LNCaP clone FGC (cell line): Measurements from ENCODE around the gene FGFR1OP2.

Experiments used
- DNase-seq: peaks from one replicate; pipeline ENCODE4 v3.0.0-alpha.2; 2011; ENCODE audit warnings: low read depth
- H3K4me3 ChIP-seq: 2 replicates; pipeline ENCODE4 v1.5.1; 2011; ENCODE audit warnings: mild to moderate bottlenecking, low read depth, low read length, control low read depth
- CTCF ChIP-seq: IDR thresholded peaks from 2 replicates; pipeline ENCODE4 v1.5.1; 2012; ENCODE audit warnings: mild to moderate bottlenecking; ENCODE audit not compliant: control insufficient read depth, insufficient read depth; ENCODE audit errors: extremely low read depth

FGFR1OP2 gene

GRCh38 chr12:26966842-26967241 lies 28.6 kb downstream of the FGFR1OP2 start:
- no peak for TF ChIP-seq CTCF
- DNase-seq = no peak
- H3K4me3 ChIP-seq = no peak overlapping the region

- no peak for DNase-seq
- H3K4me3 ChIP-seq = no peak overlapping the region
- no peak for TF ChIP-seq CTCF
These were observed 31.9 kb downstream of the FGFR1OP2 start for GRCh38 chr12:26970136-26970535.

GRCh38 chr12:26971963-26972362 lies 33.7 kb downstream of the FGFR1OP2 start:
- no peak overlapping the region for H3K4me3 ChIP-seq
- no peak for DNase-seq
- TF ChIP-seq CTCF = no peak

GRCh38 chr12:26976687-26977086 lies 38.4 kb downstream of the FGFR1OP2 start:
- no peak for DNase-seq
- no peak for TF ChIP-seq CTCF
- no peak overlapping the region for H3K4me3 ChIP-seq

- DNase-seq = no peak
- H3K4me3 ChIP-seq = no peak overlapping the region
- no peak for TF ChIP-seq CTCF
These were observed 40.5 kb downstream of the FGFR1OP2 start for GRCh38 chr12:26978801-26979200.

GRCh38 chr12:26979733-26980132 lies 41.5 kb downstream of the FGFR1OP2 start:
- no peak for DNase-seq
- no peak overlapping the region for H3K4me3 ChIP-seq
- no peak for TF ChIP-seq CTCF

GRCh38 chr12:26982866-26983265 lies 44.6 kb downstream of the FGFR1OP2 start:
- no peak for DNase-seq
- TF ChIP-seq CTCF = no peak
- H3K4me3 ChIP-seq = no peak overlapping the region
